GM21367 (cell line): ENCODE data around the gene INSIG1.

Source experiments
- ATAC-seq: cut with Tn5 transposase; IDR thresholded peaks from one replicate; pipeline ENCODE4 v1.9.1; 2021; ENCODE audit not compliant: unreplicated experiment

INSIG1 gene

GRCh38 chr7:155284496-155285274 lies 13.0 kb upstream of the INSIG1 start:
- no peak for ATAC-seq

- no peak for ATAC-seq
These were observed 12.3 kb upstream of the INSIG1 start for GRCh38 chr7:155285423-155285822.

GRCh38 chr7:155285833-155286232 lies 11.8 kb upstream of the INSIG1 start:
- no peak for ATAC-seq

- no peak for ATAC-seq
These were observed 11.0 kb upstream of the INSIG1 start for GRCh38 chr7:155286686-155287085.

- no peak for ATAC-seq
These were observed 10.3 kb upstream of the INSIG1 start for GRCh38 chr7:155287284-155287935.

GRCh38 chr7:155288055-155288454 lies 9.6 kb upstream of the INSIG1 start:
- ATAC-seq, result no peak

GRCh38 chr7:155289107-155289506 lies 8.6 kb upstream of the INSIG1 start:
- ATAC-seq, result no peak

- ATAC-seq, result no peak
These were observed 7.7 kb upstream of the INSIG1 start for GRCh38 chr7:155289949-155290501.

- no peak for ATAC-seq
These were observed 6.6 kb upstream of the INSIG1 start for GRCh38 chr7:155291045-155291530.

- no peak for ATAC-seq
These were observed 5.9 kb upstream of the INSIG1 start for GRCh38 chr7:155291729-155292128.

GRCh38 chr7:155292680-155293226 lies 4.9 kb upstream of the INSIG1 start:
- ATAC-seq, result no peak

GRCh38 chr7:155293721-155294510 lies 3.8 kb upstream of the INSIG1 start:
- no peak for ATAC-seq

GRCh38 chr7:155294511-155294778 lies 3.2 kb upstream of the INSIG1 start:
- ATAC-seq, result no peak

GRCh38 chr7:155295511-155295910 lies 2.2 kb upstream of the INSIG1 start:
- ATAC-seq, result no peak

GRCh38 chr7:155296006-155296787 lies 1.5 kb upstream of the INSIG1 start:
- no peak for ATAC-seq

GRCh38 chr7:155296788-155297516 lies 726 bp upstream of the INSIG1 start:
- peak; percentile 14 for ATAC-seq

GRCh38 chr7:155298288-155298833 lies 683 bp downstream of the INSIG1 start:
- no peak for ATAC-seq

GRCh38 chr7:155298834-155299534 lies 1.3 kb downstream of the INSIG1 start:
- ATAC-seq, result peak; percentile 66
